NCI-H1092 (cell line): ENCODE data around the gene MAGI2.

Experiments used
- DNase-seq: peaks from one replicate; lab custom pipeline; 2025; lab: John Stamatoyannopoulos, UW

MAGI2 gene

GRCh38 chr7:79302293-79302692 lies 151.2 kb downstream of the MAGI2 start:
- DNase-seq, result no peak

- DNase-seq, result no peak
Measured at GRCh38 chr7:79301419-79301818, 152.0 kb downstream of the MAGI2 start.

- DNase-seq, result no peak
Measured at GRCh38 chr7:79300573-79300972, 152.9 kb downstream of the MAGI2 start.

- DNase-seq, result peak; percentile 31
Measured at GRCh38 chr7:79298145-79298760, 155.2 kb downstream of the MAGI2 start.

GRCh38 chr7:79296553-79297320 lies 156.7 kb downstream of the MAGI2 start:
- no peak for DNase-seq

- peak; percentile 25 for DNase-seq
Measured at GRCh38 chr7:79293655-79294142, 159.8 kb downstream of the MAGI2 start.

- no peak for DNase-seq
Measured at GRCh38 chr7:79292834-79293233, 160.6 kb downstream of the MAGI2 start.

- DNase-seq, result no peak
Measured at GRCh38 chr7:79291498-79291865, 162.0 kb downstream of the MAGI2 start.

GRCh38 chr7:79290841-79291497 lies 162.5 kb downstream of the MAGI2 start:
- no peak for DNase-seq

GRCh38 chr7:79290398-79290797 lies 163.1 kb downstream of the MAGI2 start:
- no peak for DNase-seq

GRCh38 chr7:79288655-79289054 lies 164.8 kb downstream of the MAGI2 start:
- no peak for DNase-seq

- no peak for DNase-seq
Measured at GRCh38 chr7:79287981-79288380, 165.5 kb downstream of the MAGI2 start.

GRCh38 chr7:79286181-79286580 lies 167.3 kb downstream of the MAGI2 start:
- DNase-seq, result no peak

- no peak for DNase-seq
Measured at GRCh38 chr7:79285756-79286155, 167.7 kb downstream of the MAGI2 start.

GRCh38 chr7:79284211-79284610 lies 169.3 kb downstream of the MAGI2 start:
- no peak for DNase-seq

- DNase-seq, result no peak
Measured at GRCh38 chr7:79282882-79283602, 170.4 kb downstream of the MAGI2 start.

- peak; percentile 7 for DNase-seq
Measured at GRCh38 chr7:79282070-79282694, 171.3 kb downstream of the MAGI2 start.

GRCh38 chr7:79281426-79281825 lies 172.0 kb downstream of the MAGI2 start:
- DNase-seq, result no peak

GRCh38 chr7:79272938-79273337 lies 180.5 kb downstream of the MAGI2 start:
- DNase-seq, result no peak

- DNase-seq, result peak; percentile 24
Measured at GRCh38 chr7:79272066-79272669, 181.3 kb downstream of the MAGI2 start.

GRCh38 chr7:79268730-79269129 lies 184.7 kb downstream of the MAGI2 start:
- DNase-seq, result no peak

- DNase-seq, result no peak
Measured at GRCh38 chr7:79258826-79259225, 194.6 kb downstream of the MAGI2 start.
